GM21737 (cell line): ENCODE measurements around the gene HSD17B14.

Experiments used
- ATAC-seq: cut with Tn5 transposase; IDR thresholded peaks from one replicate; pipeline ENCODE4 v1.9.1; 2021; ENCODE audit warnings: mild to moderate bottlenecking, moderate library complexity; ENCODE audit not compliant: unreplicated experiment

Gene HSD17B14

DNA sequence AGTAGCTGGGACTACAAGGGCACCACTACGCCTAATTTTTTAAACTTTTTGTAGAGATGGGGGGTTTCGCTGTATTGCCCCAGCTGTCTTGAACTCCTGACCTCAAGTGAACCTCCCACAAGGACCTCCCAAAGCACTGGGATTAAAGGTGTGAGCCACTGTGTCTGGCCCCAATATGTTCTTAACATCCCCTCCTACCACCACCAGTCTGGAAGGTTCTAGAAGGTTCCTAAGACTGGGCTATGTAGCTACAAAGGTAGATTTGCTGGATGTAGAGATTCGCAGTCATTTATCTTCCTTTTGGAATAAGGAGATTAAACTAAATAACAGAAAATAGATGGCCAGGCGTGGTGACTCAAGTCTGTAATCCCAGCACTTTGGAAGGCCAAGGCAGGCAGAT, 5.3 kb downstream of the HSD17B14 start:
- ATAC-seq: no peak

DNA sequence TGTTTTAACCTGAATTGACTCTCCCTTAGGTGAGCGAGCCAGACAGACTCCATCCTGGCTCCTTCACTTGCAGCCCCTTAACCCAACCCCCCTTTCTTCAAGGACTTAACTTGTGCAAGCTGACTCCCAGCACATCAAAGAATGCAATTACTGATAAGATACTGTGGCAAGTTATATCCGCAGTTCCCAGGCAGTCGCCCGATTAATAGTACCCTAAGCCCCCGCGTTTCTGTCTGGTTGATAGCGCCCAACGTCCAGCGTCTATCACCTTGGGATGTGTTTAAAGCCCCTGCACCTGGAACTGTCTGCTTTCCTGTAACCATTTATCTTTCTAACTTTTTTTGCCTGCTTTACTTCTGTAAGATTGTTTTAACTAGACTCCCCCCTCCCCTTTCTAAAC, 6.2 kb downstream of the HSD17B14 start:
- ATAC-seq: no peak

DNA sequence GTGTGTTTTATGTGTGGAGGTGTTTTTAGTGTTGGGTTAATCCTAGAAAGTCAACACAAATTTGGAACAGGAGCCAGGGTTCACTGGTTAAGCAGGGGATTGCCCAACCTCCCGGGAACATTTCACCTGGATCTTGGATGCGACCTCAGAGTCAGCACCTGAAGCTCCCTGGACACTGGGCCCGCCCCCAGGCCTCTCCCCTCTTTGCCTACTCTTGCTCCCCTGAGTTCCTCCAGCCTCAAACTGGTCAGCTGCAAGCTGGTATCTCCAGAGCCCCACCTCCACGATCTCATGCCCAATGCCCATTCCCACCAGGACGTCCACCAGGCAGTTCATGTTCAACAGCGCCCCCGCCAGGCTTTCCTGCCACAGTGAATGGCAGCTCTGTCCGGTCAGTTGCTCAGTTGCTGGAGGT, 9.7 kb downstream of the HSD17B14 start:
- ATAC-seq: no peak

DNA sequence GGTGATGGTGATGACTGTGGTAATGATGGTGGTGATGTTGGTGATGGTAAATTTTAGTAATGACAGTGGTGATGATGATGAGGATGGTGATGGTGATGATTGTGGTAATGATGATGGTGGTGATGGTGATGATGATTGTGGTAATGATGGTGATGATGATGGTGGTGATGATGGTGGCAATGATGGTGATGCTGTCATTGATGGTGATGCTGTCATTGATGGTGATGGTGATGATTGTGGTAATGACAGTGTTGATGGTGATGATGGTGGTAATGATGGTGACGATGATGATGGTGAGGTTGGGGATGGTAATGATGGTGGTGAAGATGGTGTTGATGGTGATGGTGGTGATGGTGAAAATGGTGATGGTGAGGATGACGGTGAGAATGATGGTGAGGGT, 13.8 kb downstream of the HSD17B14 start:
- ATAC-seq: no peak

DNA sequence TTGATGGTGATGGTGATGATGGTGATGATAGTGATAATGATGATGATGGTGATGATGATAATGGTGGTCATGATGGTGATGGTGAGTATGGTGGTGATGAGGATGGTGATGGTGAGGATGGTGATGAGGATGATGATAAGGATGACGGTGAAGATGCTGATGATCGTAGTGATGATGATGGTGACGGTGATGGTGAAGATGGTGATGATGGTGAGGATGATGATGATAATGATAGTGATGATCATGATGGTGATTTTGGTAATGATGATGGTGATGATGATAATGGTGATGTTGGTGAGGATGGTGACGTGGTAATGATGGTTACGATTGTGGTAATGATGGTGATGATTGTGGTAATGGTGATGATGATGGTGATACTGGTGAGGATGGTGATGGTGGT, 14.7 kb downstream of the HSD17B14 start:
- no peak for ATAC-seq

DNA sequence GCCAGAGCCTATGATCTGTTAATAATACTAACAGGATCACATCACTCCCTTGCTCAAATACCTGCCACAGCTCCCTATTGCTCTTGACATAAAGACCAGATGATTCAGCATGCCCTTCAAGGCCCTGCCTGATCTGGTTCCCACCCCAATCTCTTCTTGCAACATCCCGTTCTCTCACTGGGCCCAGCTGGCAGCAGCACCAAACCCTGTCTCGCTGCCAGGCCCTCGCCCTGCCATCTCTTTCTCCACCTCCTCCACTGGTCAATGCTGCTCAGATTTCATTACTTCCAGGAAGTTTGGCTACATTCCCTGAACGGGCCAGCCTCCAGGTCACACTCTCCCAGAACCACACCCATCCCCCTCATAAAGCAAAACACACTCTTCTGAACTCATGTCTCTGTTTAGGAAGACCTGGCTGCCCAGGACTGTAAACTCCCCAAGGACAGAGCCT, 16.9 kb downstream of the HSD17B14 start:
- no peak for ATAC-seq

DNA sequence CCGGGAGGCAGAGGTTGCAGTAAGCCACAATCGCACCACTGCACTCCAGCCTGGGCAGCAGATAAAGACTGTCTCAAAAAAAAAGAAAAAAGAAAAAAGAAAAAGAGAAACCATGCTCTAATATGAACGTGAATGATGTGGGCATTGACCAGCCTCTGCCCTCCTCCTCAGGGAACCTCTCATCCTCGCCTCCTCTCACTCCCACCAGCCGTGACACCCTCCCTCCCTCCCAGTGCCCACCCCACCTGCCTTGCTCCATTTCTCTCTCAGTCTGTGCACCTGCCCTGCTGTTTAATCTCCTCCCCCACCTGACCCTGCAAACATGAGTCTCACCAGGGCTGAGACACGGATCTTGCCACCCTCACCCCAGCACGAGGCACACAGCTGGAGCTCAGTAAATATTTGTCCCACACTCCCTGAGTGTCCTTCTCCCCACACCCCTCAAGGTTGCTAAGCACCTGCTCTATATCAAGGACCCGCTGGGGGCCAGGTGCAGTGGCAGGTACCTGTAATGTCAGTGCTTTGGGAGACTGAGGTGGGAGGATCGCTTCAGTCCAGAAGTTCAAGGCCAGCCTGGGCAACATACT, 18.0 kb downstream of the HSD17B14 start:
- ATAC-seq: no peak

DNA sequence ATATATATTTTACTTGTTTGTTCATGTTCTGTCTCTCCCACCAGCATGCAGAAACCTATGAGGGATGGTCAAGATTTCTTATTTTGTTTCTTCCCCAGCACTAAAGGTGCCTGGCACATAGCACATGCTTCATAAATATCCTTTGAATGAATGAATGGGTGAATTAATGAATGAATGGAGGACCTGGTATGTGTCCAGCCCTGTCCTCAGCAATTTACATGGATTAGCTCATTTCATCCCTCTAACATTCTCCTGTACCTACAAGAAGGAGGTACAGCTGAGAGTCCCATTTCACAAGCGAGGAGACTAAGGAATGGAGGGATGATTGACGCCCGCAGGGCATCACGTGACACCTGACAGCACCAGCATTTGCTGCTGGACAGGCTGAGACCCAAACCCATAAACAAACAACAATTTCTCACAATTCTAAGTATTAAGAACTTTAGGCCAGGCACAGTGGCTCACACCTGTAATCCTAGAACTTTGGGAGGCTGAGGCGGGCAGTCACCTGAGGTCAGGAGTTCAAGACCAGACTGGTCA, 18.6 kb downstream of the HSD17B14 start:
- ATAC-seq: no peak

DNA sequence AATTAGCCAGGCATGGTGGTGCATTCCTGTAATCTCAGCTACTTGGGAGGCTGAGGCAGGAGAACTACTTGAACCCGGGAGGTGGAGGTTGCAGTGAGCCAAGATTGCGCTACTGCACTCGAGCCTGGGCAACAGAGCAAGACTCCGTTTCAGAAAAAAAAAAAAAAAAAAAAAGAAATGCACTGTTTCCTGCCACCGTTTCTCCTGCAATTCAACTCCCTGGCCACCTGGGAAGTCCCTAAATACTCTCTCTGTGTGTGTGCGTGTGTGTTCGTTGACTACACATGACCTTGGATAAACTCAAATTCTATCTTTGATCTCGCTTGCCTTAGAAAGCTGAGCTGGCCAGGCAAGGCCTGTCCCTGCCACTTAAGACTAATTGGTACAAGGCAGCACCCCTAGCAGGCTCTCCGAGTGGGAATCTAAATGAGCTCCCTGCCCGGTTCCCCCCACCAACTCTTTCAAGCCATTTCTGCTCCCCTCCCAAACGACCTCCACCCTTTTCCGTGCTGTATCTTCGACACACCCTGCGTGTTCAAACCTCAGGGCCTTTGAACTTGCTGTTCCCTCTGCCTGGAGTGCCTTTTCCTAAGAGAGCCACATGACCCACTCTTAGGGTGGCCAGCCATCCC, 20.3 kb downstream of the HSD17B14 start:
- no peak for ATAC-seq

DNA sequence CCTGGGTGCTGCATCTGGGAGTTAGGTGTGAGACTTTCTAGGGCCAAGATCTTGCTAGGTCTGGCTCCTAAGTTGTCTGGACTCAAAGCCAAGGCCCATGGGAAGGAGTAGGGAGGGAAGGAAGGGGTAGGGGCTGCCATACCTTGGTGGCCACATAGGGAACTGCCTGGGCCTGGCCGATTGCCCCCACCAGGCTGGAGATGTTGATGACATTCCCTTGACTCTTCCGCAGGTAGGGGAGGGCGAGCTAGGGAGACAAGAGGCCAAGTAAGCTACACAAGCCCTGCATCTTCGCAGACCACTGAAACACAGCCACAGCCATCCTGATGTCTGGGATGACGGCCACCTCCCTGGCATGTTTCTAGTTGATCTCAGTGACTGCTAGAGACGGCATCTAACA, 21.4 kb downstream of the HSD17B14 start:
- ATAC-seq: no peak

DNA sequence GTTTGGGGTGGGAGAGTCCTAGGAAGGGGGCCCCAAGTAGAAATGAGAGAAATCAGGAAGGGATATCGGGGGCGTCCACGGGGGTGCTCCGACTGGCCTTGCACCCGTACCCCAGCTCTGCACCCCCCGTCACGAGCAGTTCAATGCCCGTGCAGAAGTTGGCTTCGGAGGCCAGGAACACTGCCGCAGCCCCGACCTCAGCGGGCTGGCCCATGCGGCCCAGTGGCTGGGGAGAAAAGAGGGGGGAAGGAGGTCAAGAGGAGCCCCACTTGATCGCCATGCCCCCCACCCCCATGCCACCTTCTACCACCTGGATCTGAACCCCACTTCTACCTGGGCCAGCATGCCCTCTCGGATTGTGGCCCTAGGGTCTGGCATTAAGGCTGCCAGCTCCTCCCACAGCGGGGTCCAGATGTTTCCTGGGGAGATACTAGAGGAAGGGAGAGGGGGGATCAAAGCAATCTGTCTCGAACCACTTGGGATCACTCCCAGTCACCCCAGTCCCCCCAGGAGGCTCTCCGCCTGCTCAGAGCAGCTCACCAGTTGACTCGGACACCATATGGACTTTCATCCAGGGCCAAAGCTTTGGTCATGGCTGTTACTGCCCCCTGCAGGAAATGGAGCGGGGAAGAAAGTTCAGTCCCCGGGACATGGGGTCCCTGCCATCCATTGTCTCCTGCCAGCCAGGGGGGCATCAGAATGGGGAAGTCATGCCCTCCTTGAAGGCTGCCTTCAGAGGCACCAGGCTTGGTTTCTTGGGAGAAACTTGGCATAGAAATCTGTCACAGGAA, 23.0 kb downstream of the HSD17B14 start:
- ATAC-seq: no peak

DNA sequence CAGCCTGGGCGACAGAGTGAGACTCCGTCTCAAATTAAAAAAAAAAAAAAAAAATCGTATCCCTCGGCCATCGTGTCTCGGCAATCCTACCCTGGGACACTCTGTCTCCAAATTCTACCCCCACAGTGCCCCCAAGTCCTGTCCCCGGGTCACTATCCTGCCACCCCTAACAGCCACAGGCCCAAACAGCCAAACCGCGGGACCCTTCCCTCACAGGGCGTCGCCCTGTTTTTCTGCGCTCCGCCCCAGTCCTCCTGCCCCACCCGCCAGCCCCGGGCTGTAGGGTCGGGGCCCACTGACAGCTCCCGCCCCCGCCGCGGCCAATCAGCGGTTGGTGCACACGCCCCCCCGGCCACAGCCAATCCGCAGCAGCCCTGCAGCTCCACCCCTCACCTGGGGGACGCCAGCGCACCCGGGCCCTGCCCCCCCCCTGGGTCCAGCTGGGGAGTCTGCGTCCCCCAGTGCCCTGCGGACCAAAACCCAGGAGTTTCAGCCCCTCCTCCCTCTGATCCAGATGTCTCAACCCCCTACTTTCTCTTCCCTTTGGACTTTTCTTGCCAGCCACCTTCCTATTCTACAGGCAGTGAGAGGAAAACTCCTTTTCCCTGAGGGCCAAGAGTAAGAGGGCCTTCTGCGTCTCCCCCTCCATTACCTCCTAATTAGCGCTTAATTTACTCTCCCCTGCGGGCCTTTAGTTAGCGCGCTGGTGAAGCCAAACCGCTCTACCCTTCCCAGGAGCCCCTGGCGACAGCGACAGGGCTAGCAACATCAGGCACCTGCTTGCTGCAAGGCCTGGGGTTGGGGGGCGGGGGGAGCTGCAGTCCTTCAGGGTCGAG, 24.0 kb downstream of the HSD17B14 start:
- no peak for ATAC-seq

DNA sequence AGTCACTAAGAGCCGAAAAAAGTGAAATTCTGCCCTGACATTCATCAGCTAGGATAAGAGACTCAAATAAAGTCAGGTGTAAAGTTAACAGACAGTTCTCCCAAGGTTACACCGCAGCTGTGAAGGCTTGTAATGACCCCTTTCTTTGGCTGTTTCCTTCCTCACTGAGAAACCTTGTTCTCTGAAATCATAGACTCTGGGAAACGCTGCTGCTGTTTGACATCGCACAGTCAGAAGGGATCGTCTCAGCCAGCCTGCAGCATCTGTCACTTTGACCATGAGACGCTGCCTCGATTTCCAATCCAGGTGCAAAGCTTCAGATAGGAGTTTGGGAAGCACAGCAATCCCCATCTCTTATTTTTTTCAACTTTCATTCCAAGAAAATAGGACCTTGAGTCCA, 26.1 kb downstream of the HSD17B14 start:
- ATAC-seq: no peak

DNA sequence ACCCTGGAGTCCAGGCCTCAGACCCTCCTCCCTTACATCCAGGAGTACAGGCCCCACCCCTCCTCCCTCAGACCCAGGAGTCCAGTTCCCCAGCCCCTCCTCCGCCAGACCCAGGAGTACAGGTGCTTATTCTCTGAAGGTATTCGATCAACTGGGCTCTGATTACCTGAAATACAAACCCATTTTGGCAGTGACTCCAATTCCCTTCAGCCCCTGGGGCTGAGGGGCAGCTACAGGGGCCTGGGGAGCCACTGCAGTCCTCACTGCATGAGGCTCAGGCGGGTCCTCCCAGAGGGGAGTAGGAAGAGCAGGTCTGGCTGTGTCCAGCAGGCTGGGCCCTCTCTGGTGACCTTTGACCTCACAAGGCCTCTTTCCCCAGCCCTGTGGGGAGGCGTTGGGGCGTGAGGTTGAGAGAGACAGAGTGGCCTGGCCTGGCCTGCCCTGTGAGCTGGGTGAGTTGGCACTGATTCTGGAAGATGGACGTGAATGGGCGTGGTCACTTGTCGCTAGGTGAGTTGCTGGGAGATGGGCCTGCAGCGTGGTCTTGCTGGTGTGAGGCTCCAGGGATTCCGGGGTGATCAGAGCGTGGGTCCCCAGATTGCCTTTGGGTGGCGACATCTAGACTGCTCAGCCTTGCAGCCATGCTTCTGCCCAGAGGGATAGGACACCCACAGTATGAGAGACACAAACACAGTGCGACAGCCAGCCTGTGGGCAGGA, 28.5 kb downstream of the HSD17B14 start:
- no peak for ATAC-seq

DNA sequence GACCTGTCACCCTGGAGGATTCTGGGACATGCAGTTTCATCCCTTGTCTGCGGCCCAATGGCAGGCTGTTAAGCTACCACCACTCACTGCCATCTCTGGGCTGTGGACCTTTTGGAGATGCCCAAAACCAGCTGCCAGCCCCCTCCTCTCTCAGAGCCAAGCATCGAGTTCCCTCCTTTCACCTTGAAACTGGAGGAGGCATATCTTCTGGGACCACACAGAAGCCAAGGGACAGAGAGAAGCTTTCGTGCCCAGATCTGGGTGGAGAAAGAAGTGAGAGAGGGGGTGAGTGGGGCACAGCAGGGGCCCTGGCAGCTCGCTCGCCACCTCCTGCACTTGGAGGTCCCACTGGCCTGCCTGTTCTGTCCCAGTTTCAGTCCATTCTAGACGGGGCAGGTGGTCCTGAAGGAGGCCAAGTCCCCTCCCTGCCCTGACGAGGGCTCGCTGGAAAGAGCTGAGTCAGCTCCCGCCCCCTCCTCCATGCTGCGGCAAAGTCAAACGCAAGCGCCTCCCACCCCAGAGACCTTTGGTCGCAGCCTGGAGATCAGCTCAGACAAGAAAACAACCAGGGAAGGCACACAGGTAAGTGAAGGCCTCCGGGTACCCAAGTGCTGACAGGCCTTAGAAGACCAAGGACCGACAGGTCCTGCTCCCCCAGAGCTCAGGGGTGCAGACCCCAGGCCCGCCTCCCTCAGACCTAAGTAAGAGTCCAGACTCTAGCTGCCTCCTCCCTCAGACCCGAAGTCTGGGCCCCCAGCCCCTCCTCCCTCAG, 29.3 kb downstream of the HSD17B14 start:
- ATAC-seq: no peak

DNA sequence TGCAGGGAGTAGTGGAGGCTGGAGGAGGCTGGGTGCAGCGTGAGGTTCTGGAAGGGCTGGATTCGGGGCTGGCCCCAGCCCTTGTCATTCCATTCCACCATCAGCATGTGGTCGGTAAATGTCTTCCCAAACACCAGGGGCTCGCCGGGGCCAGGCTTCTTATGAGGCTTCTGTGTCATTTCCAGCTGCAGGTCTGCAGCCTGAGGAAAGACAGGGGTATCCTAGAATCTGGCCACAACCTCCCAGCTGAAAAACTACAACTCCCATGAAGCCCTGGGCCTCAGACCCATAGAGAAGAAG, 29.8 kb downstream of the HSD17B14 start:
- ATAC-seq: no peak

DNA sequence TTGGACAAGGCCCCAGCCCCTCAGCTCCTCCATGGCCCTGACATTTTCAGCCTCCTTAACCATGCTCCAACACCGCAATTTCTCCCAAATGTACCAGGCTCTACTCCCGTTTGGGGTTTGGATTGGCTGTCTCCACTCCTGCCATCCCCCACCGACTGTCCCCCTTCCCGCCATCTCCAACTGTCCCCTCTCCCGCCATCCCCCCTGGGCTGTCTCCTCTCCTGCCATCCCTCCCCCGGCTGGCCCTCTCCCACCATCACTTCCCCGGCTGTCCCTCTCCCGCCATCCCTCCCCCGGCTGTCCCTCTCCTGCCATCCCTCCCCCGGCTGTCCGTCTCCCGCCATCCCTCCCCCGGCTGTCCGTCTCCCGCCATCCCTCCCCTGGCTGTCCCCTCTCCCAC, 30.8 kb downstream of the HSD17B14 start:
- no peak for ATAC-seq

DNA sequence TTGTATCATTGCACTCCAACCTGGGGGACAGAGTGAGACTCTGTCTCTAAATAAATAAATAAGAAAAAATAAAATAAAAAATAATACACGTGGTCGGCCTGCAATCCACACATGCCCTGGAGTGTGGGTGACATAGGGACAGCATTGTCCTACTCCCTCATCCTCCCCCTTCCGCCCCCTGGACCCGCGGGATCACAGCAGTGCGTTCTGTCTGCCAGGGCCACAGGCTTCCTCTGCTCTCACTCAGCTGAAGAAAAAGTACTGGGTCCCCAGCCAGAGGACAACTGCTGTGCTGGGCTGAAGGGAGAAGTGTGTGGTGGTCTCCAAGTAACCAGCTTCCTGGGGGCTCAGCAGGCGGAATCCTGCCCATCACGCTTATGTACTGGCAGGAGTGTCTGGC, 31.8 kb downstream of the HSD17B14 start:
- ATAC-seq: no peak

DNA sequence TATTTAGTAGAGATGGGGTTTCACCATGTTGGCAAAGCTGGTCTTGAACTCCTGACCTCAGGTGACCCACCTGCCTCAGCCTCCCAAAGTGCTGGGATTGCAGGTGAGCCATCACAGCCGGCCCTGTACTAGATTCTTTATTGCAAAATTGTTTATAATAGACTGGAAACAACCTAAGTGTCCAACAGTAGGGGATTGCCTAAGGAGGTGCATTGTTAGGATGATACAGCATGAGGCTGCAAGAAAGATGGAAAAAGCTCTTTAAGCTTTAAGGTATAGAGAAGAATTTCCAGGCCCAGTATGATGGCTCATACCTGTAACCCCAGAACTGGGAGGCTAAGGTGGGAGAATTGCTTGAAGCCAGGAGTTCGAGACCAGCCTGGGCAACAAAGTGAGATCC, 33.7 kb downstream of the HSD17B14 start:
- no peak for ATAC-seq
